ENCODE data around the gene SKIDA1. TPM values are rescaled to one million over a fixed set of nuclear protein-coding genes. Genes with fewer than 3 reads are reported as not detected.

SKIDA1 gene
- total and polyA plus RNA-seq, 2 of the 4 experiments (the other 2 are of a cell fraction): 0.36 to 0.72 TPM

DNA sequence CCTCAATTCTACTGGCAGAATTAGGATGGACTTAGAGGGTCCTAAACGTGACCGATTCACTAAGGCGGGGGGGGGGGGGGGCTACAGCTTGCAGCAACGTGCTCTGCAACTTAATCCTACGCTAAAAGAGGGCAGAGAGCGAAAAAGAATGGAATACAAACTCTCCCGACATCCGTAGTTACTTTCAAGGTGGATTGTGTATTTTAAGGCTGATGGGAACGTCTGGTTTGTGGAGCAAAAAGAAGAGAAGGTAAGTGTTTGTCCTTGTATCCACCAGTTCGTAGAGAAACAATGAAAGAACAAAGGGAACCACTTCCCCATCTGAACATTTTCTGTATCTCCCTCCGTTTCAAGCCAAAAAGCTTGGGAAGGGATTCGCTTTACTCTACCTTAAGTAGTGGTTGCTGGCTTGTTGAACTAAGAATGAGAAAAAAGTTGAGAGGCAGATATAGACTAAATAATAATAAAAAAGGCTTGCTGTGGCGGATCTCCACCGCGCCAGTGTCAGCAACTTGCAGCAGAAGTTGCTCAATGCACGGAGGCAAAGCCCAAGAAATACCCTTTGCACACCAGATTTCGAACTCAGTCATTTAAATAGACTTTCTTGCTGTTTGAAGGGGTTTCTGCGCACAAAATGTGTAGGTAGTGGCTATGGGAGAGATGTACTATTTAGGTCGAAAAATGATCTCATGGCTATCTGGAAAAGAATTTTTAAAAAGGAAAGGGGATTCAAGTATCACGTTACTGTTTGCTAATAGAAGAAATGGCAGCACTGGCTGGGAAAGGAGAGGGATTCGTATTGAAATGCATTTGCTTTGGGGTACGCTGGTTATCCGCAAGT lies 736 bp downstream of the SKIDA1 start:
- peaks cover 2 to 3% of the 10 kb centered on the region in 2 experiments; a peak in 3 of 4 replicates for H3K79me1 ChIP-seq (ENCODE audit: low read depth in 1 of 2, low read length in 2 of 2)
- H3K18ac ChIP-seq (ENCODE audit: low read depth, low read length): peak overlapping the region; percentile 96
- H3K27ac ChIP-seq (ENCODE audit: insufficient read depth, low read length): peak overlapping the region; percentile 98
- peak overlapping the region; percentile 91 for H2BK120ac ChIP-seq (ENCODE audit: low read depth, low read length)
- peak overlapping the region; percentile 71 for H3K9ac ChIP-seq (ENCODE audit: low read depth, low read length)
- TF ChIP-seq BHLHE40 (IDR thresholded peaks at IDR 0.05; ENCODE audit: low read depth, low read length) (no peak), NFE2L2 (IDR thresholded peaks at IDR 0.05; ENCODE audit: low read depth, low read length) (no peak), MAZ (IDR thresholded peaks at IDR 0.05; ENCODE audit: borderline replicate concordance, low read depth, low read length) (no peak), MAFK (IDR thresholded peaks at IDR 0.05; ENCODE audit: low read depth, low read length) (no peak), CEBPB (IDR thresholded peaks at IDR 0.05; ENCODE audit: low read depth, low read length) (peak; percentile 94), MXI1 (IDR thresholded peaks at IDR 0.05; ENCODE audit: borderline replicate concordance, low read depth, low read length) (no peak), RCOR1 (IDR thresholded peaks at IDR 0.05; ENCODE audit: insufficient replicate concordance, low read length) (no peak), RAD21 (IDR thresholded peaks at IDR 0.05; ENCODE audit: low read length) (no peak)
- TF ChIP-seq, protein P1, sequence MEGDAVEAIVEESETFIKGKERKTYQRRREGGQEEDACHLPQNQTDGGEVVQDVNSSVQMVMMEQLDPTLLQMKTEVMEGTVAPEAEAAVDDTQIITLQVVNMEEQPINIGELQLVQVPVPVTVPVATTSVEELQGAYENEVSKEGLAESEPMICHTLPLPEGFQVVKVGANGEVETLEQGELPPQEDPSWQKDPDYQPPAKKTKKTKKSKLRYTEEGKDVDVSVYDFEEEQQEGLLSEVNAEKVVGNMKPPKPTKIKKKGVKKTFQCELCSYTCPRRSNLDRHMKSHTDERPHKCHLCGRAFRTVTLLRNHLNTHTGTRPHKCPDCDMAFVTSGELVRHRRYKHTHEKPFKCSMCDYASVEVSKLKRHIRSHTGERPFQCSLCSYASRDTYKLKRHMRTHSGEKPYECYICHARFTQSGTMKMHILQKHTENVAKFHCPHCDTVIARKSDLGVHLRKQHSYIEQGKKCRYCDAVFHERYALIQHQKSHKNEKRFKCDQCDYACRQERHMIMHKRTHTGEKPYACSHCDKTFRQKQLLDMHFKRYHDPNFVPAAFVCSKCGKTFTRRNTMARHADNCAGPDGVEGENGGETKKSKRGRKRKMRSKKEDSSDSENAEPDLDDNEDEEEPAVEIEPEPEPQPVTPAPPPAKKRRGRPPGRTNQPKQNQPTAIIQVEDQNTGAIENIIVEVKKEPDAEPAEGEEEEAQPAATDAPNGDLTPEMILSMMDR (conservative IDR thresholded peaks at IDR 0.05; ENCODE audit: low read depth, low read length): no peak
- H3K4me1 ChIP-seq (ENCODE audit: control insufficient read depth, insufficient read depth, low read length): peaks cover 3% of the 10 kb centered on the region; the same call in 1 of the 2 replicates
- H3K36me3 ChIP-seq (ENCODE audit: control insufficient read depth, insufficient read depth, low read length): no peaks in the 10 kb centered on the region
- dilution Hi-C loops (cut with HindIII; ENCODE audit: low sequenced_read_pairs, unreplicated experiment): no loop called here
- in situ Hi-C loops (cut with MboI; ENCODE audit: low sequenced_read_pairs): loop anchor here (25.0 kb wide), 3 partner anchors 788 to 1088 kb away; partner anchors contain the start of genes BMI1 and COMMD3
- H2AK5ac ChIP-seq (ENCODE audit: low read depth, low read length): peak overlapping the region; percentile 10
- peak overlapping the region; percentile 95 for H2AK9ac ChIP-seq (replicated peaks; ENCODE audit: low read depth, low read length, poor library complexity)
- BruUV-seq (replicated peaks): no TSS peak
- H3K4me3 ChIP-seq (ENCODE audit: insufficient read depth, low read depth, low read length): peak overlapping the region; percentile 62
- CTCF ChIA-PET: interaction anchor here (0.5 to 0.8 kb wide), 3 partner anchors 28 to 1819 kb away, joined by 3 read pairs; no protein-coding TSS in a partner anchor
- H3K4me2 ChIP-seq (ENCODE audit: low read depth, low read length): peak overlapping the region; percentile 93
- DNase-seq: peak; percentile 67
- POLR2A ChIA-PET (ENCODE audit: unreplicated experiment): interaction anchor here (1.4 kb wide), 1 partner anchor 9 kb away, joined by 3 read pairs; no protein-coding TSS in a partner anchor
- H4K8ac ChIP-seq (ENCODE audit: low read depth in 2 of 2, low read length in 2 of 2): peak overlapping the region; percentile 93 to 97
- peak overlapping the region; percentile 69 for H3K56ac ChIP-seq (ENCODE audit: extremely low read depth, insufficient read depth, low read length)
- peak overlapping the region; percentile 92; the same call in 2 of the 3 replicates for H2BK15ac ChIP-seq (ENCODE audit: low read depth, low read length)
- no peaks in the 10 kb centered on the region for H4K20me1 ChIP-seq (ENCODE audit: insufficient read depth, low read length)
- peak overlapping the region; percentile 88 for H3K14ac ChIP-seq (replicated peaks; ENCODE audit: low read depth, low read length)
- H4K5ac ChIP-seq (ENCODE audit: low read depth, low read length): peak overlapping the region; percentile 97
- intact Hi-C loops (cut with micrococcal nuclease): loop anchor here (2.0 to 10.0 kb wide), 3 partner anchors 246 to 447 kb away; no protein-coding TSS in a partner anchor
- H3K9me3 ChIP-seq (ENCODE audit: control insufficient read depth, insufficient read depth, low read length): no peaks in the 10 kb centered on the region
- peak overlapping the region; percentile 66; the same call in 1 of the 2 replicates for H2BK20ac ChIP-seq (ENCODE audit: low read depth, low read length)
- H2AFZ ChIP-seq (replicated peaks; ENCODE audit: low read length, poor library complexity): peak overlapping the region; percentile 99
- WGBS, 2 experiments (ENCODE audit: extremely low coverage in 2 of 2, insufficient read length in 1 of 2): 0% methylated on average over 3 of the region's 23 CpGs; no CpG with 5 or more reads in 1 of the 2 experiments
- no peak for ATAC-seq (ENCODE audit: low read depth)
- peak overlapping the region; percentile 93 for H3K4ac ChIP-seq (ENCODE audit: low read depth, low read length)
- H4K91ac ChIP-seq (ENCODE audit: insufficient read depth, low read depth, low read length): peak overlapping the region; percentile 92
- no peaks in the 10 kb centered on the region for H3K27me3 ChIP-seq (ENCODE audit: control insufficient read depth, insufficient read depth, low read length)
- peak overlapping the region; percentile 85 for H3K23ac ChIP-seq (ENCODE audit: low read depth, low read length)
- peak overlapping the region; percentile 93 for H2BK5ac ChIP-seq (ENCODE audit: low read depth, low read length, poor library complexity, severe bottlenecking)
- H3K9me1 ChIP-seq (ENCODE audit: insufficient read depth, low read length): 0 out of 2 replicates have a peak, but pooled peaks cover 3% of the 10 kb centered on the region
